ENCODE data around the gene CD47. TPM values are rescaled to one million over a fixed set of nuclear protein-coding genes. Genes with fewer than 3 reads are reported as not detected.

Gene CD47
- total RNA-seq, 1 experiment from 2014 or later = 76.9 TPM

- CTCF ChIA-PET = no interaction called here
- no peak overlapping the region for H3K4me2 ChIP-seq
- TF ChIP-seq EZH2 (IDR thresholded peaks at IDR 0.05; ENCODE audit: low read depth) = no peak
- TF ChIP-seq, protein P1, sequence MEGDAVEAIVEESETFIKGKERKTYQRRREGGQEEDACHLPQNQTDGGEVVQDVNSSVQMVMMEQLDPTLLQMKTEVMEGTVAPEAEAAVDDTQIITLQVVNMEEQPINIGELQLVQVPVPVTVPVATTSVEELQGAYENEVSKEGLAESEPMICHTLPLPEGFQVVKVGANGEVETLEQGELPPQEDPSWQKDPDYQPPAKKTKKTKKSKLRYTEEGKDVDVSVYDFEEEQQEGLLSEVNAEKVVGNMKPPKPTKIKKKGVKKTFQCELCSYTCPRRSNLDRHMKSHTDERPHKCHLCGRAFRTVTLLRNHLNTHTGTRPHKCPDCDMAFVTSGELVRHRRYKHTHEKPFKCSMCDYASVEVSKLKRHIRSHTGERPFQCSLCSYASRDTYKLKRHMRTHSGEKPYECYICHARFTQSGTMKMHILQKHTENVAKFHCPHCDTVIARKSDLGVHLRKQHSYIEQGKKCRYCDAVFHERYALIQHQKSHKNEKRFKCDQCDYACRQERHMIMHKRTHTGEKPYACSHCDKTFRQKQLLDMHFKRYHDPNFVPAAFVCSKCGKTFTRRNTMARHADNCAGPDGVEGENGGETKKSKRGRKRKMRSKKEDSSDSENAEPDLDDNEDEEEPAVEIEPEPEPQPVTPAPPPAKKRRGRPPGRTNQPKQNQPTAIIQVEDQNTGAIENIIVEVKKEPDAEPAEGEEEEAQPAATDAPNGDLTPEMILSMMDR (conservative IDR thresholded peaks at IDR 0.05) = no peak
Measured at GRCh38 chr3:108085810-108086350, 5.0 kb downstream of the CD47 start.

DNA sequence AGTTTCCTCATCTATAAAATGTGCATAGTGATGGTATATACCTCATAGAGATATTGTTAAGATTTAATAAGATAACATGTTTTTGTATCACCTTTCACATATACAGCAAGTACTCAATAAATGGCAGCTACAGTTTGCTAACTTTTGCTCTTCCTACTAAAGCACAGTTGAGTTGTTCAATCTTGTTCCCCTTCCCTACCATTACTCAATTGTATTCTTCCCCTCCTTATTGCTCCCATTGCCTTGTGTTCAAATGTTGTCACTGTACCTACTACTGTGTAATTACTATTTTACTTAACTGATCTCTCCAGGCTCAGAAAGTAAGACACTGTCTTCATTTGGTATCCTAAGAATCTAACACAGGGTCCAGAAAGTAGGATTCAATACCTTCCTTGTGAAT is 5.5 kb downstream of the CD47 start:
- no peaks in the 10 kb centered on the region for H3K27me3 ChIP-seq (ENCODE audit: insufficient read depth, low read depth)
- intact Hi-C loops (cut with micrococcal nuclease; ENCODE audit: unreplicated experiment) = no loop called here
- POLR2A ChIA-PET (ENCODE audit: unreplicated experiment) = no interaction called here
- H3K4me3 ChIP-seq = no peak overlapping the region
- H3K27ac ChIP-seq = no peak overlapping the region
- H3F3A ChIP-seq (ENCODE audit: insufficient read depth, low read depth) = no peaks in the 10 kb centered on the region
- H3K4me2 ChIP-seq = no peak overlapping the region
- H3K79me2 ChIP-seq (ENCODE audit: low read depth) = peaks cover 37% of the 10 kb centered on the region
- no peak for TF ChIP-seq EZH2 (IDR thresholded peaks at IDR 0.05; ENCODE audit: low read depth)
- TF ChIP-seq, protein P1 (conservative IDR thresholded peaks at IDR 0.05) = no peak
- no peaks in the 10 kb centered on the region for H3K36me3 ChIP-seq (ENCODE audit: low read depth)
- no TSS peak for BruUV-seq (replicated peaks)
- H2AFZ ChIP-seq = no peak overlapping the region
- CTCF ChIA-PET = no interaction called here
- no peaks in the 10 kb centered on the region; the same call in 1 of the 2 replicates for H3K9me2 ChIP-seq (ENCODE audit: insufficient read depth)
- H4K20me1 ChIP-seq (ENCODE audit: insufficient read depth) = no peaks in the 10 kb centered on the region
- DNase-seq = no peak
- H3K4me1 ChIP-seq (replicated peaks; ENCODE audit: insufficient read depth) = peaks cover 26% of the 10 kb centered on the region
- no peaks in the 10 kb centered on the region for H3K9me3 ChIP-seq (ENCODE audit: insufficient read depth, low read depth)

More at GRCh38 chr3:108085810-108086350, 5.0 kb downstream of the CD47 start:
- Histone ChIP-seq H3K9me2 (ENCODE audit: insufficient read depth) (no peaks in the 10 kb centered on the region; the same call in 1 of the 2 replicates), H3K4me1 (replicated peaks; ENCODE audit: insufficient read depth) (peaks cover 26% of the 10 kb centered on the region), H3K36me3 (ENCODE audit: low read depth) (no peaks in the 10 kb centered on the region), H3K9me3 (ENCODE audit: insufficient read depth, low read depth) (no peaks in the 10 kb centered on the region), H3K79me2 (ENCODE audit: low read depth) (peaks cover 37% of the 10 kb centered on the region), H2AFZ (no peak overlapping the region), H3F3A (ENCODE audit: insufficient read depth, low read depth) (no peaks in the 10 kb centered on the region), H3K27ac (no peak overlapping the region), H3K27me3 (ENCODE audit: insufficient read depth, low read depth) (no peaks in the 10 kb centered on the region), H3K4me3 (no peak overlapping the region), H4K20me1 (ENCODE audit: insufficient read depth) (no peaks in the 10 kb centered on the region)
- no peak for DNase-seq
- BruUV-seq (replicated peaks) = no TSS peak
- intact Hi-C loops (cut with micrococcal nuclease; ENCODE audit: unreplicated experiment) = no loop called here
- POLR2A ChIA-PET (ENCODE audit: unreplicated experiment) = no interaction called here

DNA sequence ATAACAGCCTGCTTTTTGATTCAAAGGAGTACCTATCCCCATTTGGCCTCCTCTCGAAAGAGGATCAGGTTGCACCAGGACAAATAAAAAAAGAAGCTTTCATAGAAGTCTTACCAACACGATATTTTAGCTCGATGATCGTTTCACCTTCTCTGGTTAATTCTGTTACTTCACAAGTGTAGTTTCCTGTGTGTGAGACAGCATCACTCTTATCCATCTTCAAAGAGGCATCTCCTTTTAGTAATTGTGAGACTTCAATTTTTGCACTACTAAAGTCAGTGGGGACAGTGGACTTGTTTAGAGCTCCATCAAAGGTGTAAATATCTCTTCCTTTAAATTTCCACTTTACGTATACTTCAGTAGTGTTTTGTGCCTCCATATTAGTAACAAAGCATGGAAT is 11.0 kb downstream of the CD47 start:
- Histone ChIP-seq H3K4me3 (no peak overlapping the region), H3K9me2 (ENCODE audit: insufficient read depth) (no peaks in the 10 kb centered on the region; the same call in 1 of the 2 replicates), H3K27me3 (ENCODE audit: insufficient read depth, low read depth) (no peaks in the 10 kb centered on the region), H3K36me3 (ENCODE audit: low read depth) (peaks cover 5% of the 10 kb centered on the region; the same call in 1 of the 2 replicates), H3K9me3 (ENCODE audit: insufficient read depth, low read depth) (no peaks in the 10 kb centered on the region), H4K20me1 (ENCODE audit: insufficient read depth) (no peaks in the 10 kb centered on the region), H3K79me2 (ENCODE audit: low read depth) (peaks cover 5% of the 10 kb centered on the region; the same call in 1 of the 2 replicates), H3K4me2 (no peak overlapping the region), H3F3A (ENCODE audit: insufficient read depth, low read depth) (no peaks in the 10 kb centered on the region), H3K27ac (no peak overlapping the region), H2AFZ (no peak overlapping the region), H3K4me1 (replicated peaks; ENCODE audit: insufficient read depth) (no peaks in the 10 kb centered on the region)
- ChIA-PET CTCF (no interaction called here), POLR2A (ENCODE audit: unreplicated experiment) (interaction anchor here (0.6 kb wide), 1 partner anchor 9 kb away, joined by 3 read pairs; no protein-coding TSS in a partner anchor)
- TF ChIP-seq, protein P1 (conservative IDR thresholded peaks at IDR 0.05) = no peak
- no peak for TF ChIP-seq EZH2 (IDR thresholded peaks at IDR 0.05; ENCODE audit: low read depth)
- no peak for DNase-seq
- intact Hi-C loops (cut with micrococcal nuclease; ENCODE audit: unreplicated experiment) = no loop called here
- no TSS peak for BruUV-seq (replicated peaks)
